SK-N-SH (cell line): ENCODE data around the gene PLEKHA8.

Source experiments
- CTCF ChIP-seq: fragments of 200-600 bp; sonication (generic); IDR thresholded peaks from 2 replicates; pipeline ENCODE4 v1.6.1; 2017; ENCODE audit warnings: antibody characterized with exemption, mild to moderate bottlenecking, moderate library complexity
- GATA2 ChIP-seq: sonication (generic); formaldehyde crosslinking; IDR thresholded peaks from 2 replicates; pipeline ENCODE4 v1.5.0; 2020; ENCODE audit warnings: mild to moderate bottlenecking, missing genetic modification reagents
- MAX ChIP-seq: IDR thresholded peaks from 2 replicates; pipeline ENCODE4 v1.4.0; 2012; ENCODE audit warnings: low read depth
- MEF2A ChIP-seq: IDR thresholded peaks from 2 replicates; pipeline ENCODE4 v1.4.0; 2012; ENCODE audit warnings: low read depth, borderline replicate concordance
- POLR2AphosphoS5 ChIP-seq: IDR thresholded peaks from 2 replicates; pipeline ENCODE4 v1.6.1; 2012; ENCODE audit warnings: low read depth, low read length

GRCh38 chr7:30038196-30038980 lies 10.2 kb downstream of the PLEKHA8 start:
- TF ChIP-seq GATA2 (CRISPR knock-in tag) (no peak), MAX (no peak), CTCF (no peak), MEF2A (no peak), POLR2AphosphoS5 (no peak)
